ENCODE data around the gene SNRNP25.

The SNRNP25 gene

DNA sequence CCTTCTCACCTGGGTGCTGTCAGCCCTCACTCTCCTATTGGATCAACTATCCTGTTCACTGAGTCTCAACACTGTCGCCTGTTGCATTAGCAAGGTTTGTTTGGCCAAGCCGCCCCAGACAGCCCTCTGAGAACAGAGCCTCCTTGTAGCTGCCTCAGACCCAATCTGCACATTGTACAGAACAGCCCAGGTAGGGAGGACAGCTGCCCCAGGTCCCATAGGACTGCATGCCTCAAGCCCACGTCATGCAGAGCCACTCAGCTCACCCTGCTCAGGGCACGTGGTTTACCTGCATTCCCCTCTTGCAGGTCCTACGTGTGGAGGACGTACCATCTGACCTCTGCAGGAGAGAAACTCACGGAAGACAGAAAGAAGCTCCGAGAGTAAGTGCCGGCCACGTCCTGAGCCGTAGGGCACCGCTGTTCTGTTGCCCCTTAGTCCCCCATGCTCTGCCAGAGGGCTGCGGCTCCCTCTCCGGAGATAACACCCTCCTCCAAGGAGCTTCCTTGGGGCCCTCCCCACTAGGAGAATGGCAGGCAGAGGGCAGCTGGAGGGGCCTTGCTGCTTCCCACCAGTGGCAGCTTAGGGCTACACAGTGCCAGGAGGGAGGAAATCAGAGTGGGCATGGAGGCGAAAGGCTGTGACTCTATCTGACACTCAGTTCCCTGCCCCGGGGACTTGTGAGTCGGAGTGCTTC is 2.8 kb downstream of the SNRNP25 start:
- no peak overlapping the region for H3K4ac ChIP-seq (ENCODE audit: low read depth, low read length)
- H3K14ac ChIP-seq (ENCODE audit: low read length) = no peak overlapping the region
- no peak overlapping the region for H4K8ac ChIP-seq (ENCODE audit: low read depth, low read length)
- H3K4me2 ChIP-seq (ENCODE audit: low read length) = no peak overlapping the region
- peaks cover 59 to 64% of the 10 kb centered on the region in 2 experiments for H3K36me3 ChIP-seq (ENCODE audit: control insufficient read depth in 1 of 2, insufficient read depth in 2 of 2, low read length in 2 of 2)
- no peaks in the 10 kb centered on the region for H3K27me3 ChIP-seq (ENCODE audit: insufficient read depth, low read length)
- H3K23ac ChIP-seq (ENCODE audit: low read length) = no peak overlapping the region
- no peak overlapping the region for H3K27ac ChIP-seq (ENCODE audit: low read depth, low read length)
- no peak overlapping the region for H3K9ac ChIP-seq (ENCODE audit: low read length)
- H3K4me3 ChIP-seq (ENCODE audit: low read depth, low read length) = no peak overlapping the region
- DNase-seq = peak; percentile 81 to 87
- no peak overlapping the region for H2AFZ ChIP-seq (ENCODE audit: insufficient read depth, low read length, poor library complexity)
- peaks cover 8% of the 10 kb centered on the region for H3K79me1 ChIP-seq (ENCODE audit: low read length)
- no peak overlapping the region for H2AK5ac ChIP-seq (ENCODE audit: low read length)
- H2BK120ac ChIP-seq (ENCODE audit: insufficient read depth, low read length, poor library complexity) = no peak overlapping the region
- no peak overlapping the region for H2BK12ac ChIP-seq (ENCODE audit: low read length)
- H3K9me3 ChIP-seq (ENCODE audit: insufficient read depth, low read depth, low read length) = no peaks in the 10 kb centered on the region
- peaks cover 3 to 6% of the 10 kb centered on the region in 2 experiments for H3K4me1 ChIP-seq (ENCODE audit: control insufficient read depth in 1 of 2, insufficient read depth in 2 of 2, low read length in 2 of 2)
- H4K91ac ChIP-seq (ENCODE audit: low read depth, low read length) = no peak overlapping the region
- H2BK5ac ChIP-seq (ENCODE audit: low read depth, low read length, poor library complexity) = no peak overlapping the region
- H3K18ac ChIP-seq (ENCODE audit: low read length) = no peak overlapping the region
- no peak overlapping the region for H4K12ac ChIP-seq (ENCODE audit: low read depth, low read length)
- H3K79me2 ChIP-seq (ENCODE audit: control insufficient read depth, insufficient read depth, low read length, poor library complexity) = peaks cover 3% of the 10 kb centered on the region
- no CpG with 5 or more reads among the region's 17 CpGs for WGBS (ENCODE audit: extremely low coverage, insufficient coverage, insufficient read length)

DNA sequence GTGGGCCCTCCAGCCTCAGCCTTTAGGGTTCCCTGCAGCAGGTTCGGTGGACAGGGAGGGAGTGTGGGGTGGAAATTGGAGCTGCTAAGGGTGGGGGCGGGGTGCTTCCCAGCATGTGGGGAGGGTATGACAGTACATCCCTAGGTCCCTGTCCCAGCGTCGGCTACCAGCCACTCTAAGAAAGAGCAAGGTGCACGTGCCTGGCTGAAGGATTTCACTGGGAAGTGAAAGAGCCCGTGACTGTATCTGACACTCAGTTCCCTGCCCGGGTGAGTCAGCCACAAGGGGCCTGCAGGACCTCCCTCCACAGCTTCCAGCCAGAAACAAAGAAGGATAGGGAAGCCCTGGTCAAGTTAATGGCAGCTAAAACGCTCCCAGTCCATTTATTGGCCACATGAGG is 4.1 kb downstream of the SNRNP25 start:
- no CpG with 5 or more reads among the region's 8 CpGs for WGBS (ENCODE audit: extremely low coverage, insufficient coverage, insufficient read length)

DNA sequence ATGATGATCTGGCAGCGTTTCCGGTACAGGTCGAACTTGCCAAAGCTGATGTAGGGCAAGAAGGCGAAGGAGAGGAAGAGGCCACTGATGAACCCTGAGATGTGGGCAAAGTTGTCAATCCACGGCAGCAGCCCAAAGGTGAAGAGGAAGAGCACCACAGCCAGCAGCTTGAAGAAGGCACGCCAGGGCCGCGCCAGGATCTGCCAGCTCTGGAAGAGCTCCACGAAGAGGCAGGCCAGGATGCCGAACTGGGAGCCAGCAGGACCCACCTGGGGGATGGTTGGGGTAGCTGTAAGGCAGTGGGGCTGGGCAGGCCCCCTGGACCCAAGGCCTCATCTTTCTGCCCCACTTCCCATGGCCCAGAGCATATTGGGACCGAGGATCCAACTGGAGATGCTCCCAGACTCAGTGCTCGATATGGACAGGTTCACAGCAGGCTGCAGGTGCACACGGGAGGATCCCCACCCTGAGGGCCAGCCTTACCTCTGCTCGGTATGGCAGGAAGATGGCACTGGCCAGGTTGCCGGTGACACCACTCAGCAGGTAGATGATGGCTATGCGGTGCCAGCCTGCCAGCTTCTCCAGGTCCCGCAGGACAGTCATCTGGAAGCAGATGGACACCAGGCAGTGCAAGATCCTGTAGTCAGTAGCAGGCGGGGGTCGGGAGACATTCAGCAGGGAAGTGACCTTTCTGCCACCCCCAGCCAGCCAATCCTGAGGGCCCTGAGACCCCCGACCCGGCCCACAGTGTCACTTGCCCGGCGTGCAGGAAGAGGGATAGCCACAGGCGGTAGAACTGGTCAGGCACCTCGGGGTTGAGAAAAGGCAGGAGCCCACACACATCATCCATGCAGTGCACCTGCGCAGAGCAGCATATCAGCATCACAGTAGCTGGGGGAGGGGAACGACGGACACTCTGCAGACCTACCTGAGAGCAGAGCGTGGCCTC is 5.1 kb downstream of the SNRNP25 start:
- H2BK5ac ChIP-seq (ENCODE audit: low read depth, low read length, poor library complexity) = no peak overlapping the region
- WGBS (ENCODE audit: extremely low coverage, insufficient coverage, insufficient read length) = no CpG with 5 or more reads among the region's 29 CpGs
- no peak overlapping the region for H3K27ac ChIP-seq (ENCODE audit: low read depth, low read length)
- no peak for DNase-seq
- peaks cover 82 to 87% of the 10 kb centered on the region in 2 experiments for H3K36me3 ChIP-seq (ENCODE audit: control insufficient read depth in 1 of 2, insufficient read depth in 2 of 2, low read length in 2 of 2)
- H3K14ac ChIP-seq (ENCODE audit: low read length) = no peak overlapping the region
- no peak overlapping the region for H3K18ac ChIP-seq (ENCODE audit: low read length)
- H4K91ac ChIP-seq (ENCODE audit: low read depth, low read length) = no peak overlapping the region
- no peak overlapping the region for H2BK120ac ChIP-seq (ENCODE audit: insufficient read depth, low read length, poor library complexity)
- H3K79me1 ChIP-seq (ENCODE audit: low read length) = peaks cover 3% of the 10 kb centered on the region
- no peaks in the 10 kb centered on the region for H3K9me3 ChIP-seq (ENCODE audit: insufficient read depth, low read depth, low read length)
- H2AFZ ChIP-seq (ENCODE audit: insufficient read depth, low read length, poor library complexity) = no peak overlapping the region
- H3K4me3 ChIP-seq (ENCODE audit: low read depth, low read length) = no peak overlapping the region
- no peak overlapping the region for H4K8ac ChIP-seq (ENCODE audit: low read depth, low read length)
- H3K9ac ChIP-seq (ENCODE audit: low read length) = no peak overlapping the region
- no peak overlapping the region for H4K12ac ChIP-seq (ENCODE audit: low read depth, low read length)
- no peak overlapping the region for H3K4ac ChIP-seq (ENCODE audit: low read depth, low read length)
- no peaks in the 10 kb centered on the region for H3K27me3 ChIP-seq (ENCODE audit: insufficient read depth, low read length)
- peaks cover 3 to 4% of the 10 kb centered on the region in 2 experiments for H3K4me1 ChIP-seq (ENCODE audit: control insufficient read depth in 1 of 2, insufficient read depth in 2 of 2, low read length in 2 of 2)
- peaks cover 3% of the 10 kb centered on the region for H3K79me2 ChIP-seq (ENCODE audit: control insufficient read depth, insufficient read depth, low read length, poor library complexity)
- no peak overlapping the region for H3K4me2 ChIP-seq (ENCODE audit: low read length)
- no peak overlapping the region for H3K23ac ChIP-seq (ENCODE audit: low read length)
- no peak overlapping the region for H2AK5ac ChIP-seq (ENCODE audit: low read length)
- H2BK12ac ChIP-seq (ENCODE audit: low read length) = no peak overlapping the region

More for the DNA sequence above, 4.1 kb downstream of the SNRNP25 start:
- no peaks in the 10 kb centered on the region for H3K9me3 ChIP-seq (ENCODE audit: insufficient read depth, low read depth, low read length)
- H2AFZ ChIP-seq (ENCODE audit: insufficient read depth, low read length, poor library complexity) = no peak overlapping the region
- H3K9ac ChIP-seq (ENCODE audit: low read length) = no peak overlapping the region
- no peak overlapping the region for H3K4me2 ChIP-seq (ENCODE audit: low read length)
- H4K12ac ChIP-seq (ENCODE audit: low read depth, low read length) = no peak overlapping the region
- H3K36me3 ChIP-seq (ENCODE audit: control insufficient read depth in 1 of 2, insufficient read depth in 2 of 2, low read length in 2 of 2) = peaks cover 72 to 77% of the 10 kb centered on the region in 2 experiments
- H3K14ac ChIP-seq (ENCODE audit: low read length) = no peak overlapping the region
- H2BK120ac ChIP-seq (ENCODE audit: insufficient read depth, low read length, poor library complexity) = no peak overlapping the region
- no peak for DNase-seq
- no peak overlapping the region for H4K91ac ChIP-seq (ENCODE audit: low read depth, low read length)
- H3K4ac ChIP-seq (ENCODE audit: low read depth, low read length) = no peak overlapping the region
- H2AK5ac ChIP-seq (ENCODE audit: low read length) = no peak overlapping the region
- no peak overlapping the region for H4K8ac ChIP-seq (ENCODE audit: low read depth, low read length)
- H3K4me3 ChIP-seq (ENCODE audit: low read depth, low read length) = no peak overlapping the region
- H3K23ac ChIP-seq (ENCODE audit: low read length) = no peak overlapping the region
- H3K79me2 ChIP-seq (ENCODE audit: control insufficient read depth, insufficient read depth, low read length, poor library complexity) = peaks cover 3% of the 10 kb centered on the region
- no peak overlapping the region for H3K27ac ChIP-seq (ENCODE audit: low read depth, low read length)
- no peak overlapping the region for H3K18ac ChIP-seq (ENCODE audit: low read length)
- no peak overlapping the region for H2BK5ac ChIP-seq (ENCODE audit: low read depth, low read length, poor library complexity)
- H2BK12ac ChIP-seq (ENCODE audit: low read length) = no peak overlapping the region
- H3K27me3 ChIP-seq (ENCODE audit: insufficient read depth, low read length) = no peaks in the 10 kb centered on the region
- peaks cover 8% of the 10 kb centered on the region for H3K79me1 ChIP-seq (ENCODE audit: low read length)
- H3K4me1 ChIP-seq (ENCODE audit: control insufficient read depth in 1 of 2, insufficient read depth in 2 of 2, low read length in 2 of 2) = peaks cover 3 to 6% of the 10 kb centered on the region in 2 experiments

DNA sequence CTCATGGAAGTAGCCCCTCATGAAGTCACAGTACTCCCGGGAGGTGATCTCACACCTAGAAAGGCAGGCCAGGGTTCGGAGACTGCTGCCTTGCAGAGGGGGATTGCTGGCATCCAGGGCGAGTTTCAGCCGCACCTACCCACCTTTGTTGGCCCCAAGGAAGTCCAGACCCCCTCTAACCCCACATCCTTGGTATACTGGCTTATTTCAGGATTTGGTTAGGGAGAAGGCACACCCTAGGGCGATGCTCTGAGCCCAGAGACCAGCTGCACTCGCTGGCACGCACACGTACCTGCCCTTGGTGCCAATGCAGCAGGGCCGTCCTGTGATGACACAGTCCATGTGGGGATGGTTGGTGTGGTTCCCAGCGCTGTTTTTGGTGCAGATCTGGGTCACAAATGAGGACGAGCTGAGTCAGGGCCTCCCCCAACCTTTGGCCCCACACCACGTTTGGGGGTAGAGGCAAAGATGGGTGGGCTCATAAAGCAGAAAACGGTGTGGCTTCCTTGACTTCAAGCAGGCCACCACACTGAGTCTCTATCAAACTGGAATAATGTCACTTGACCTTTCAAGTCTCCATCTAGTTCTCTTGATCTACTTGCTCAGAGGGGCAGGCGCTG is 5.9 kb downstream of the SNRNP25 start:
- no peaks in the 10 kb centered on the region for H3K27me3 ChIP-seq (ENCODE audit: insufficient read depth, low read length)
- H3K9ac ChIP-seq (ENCODE audit: low read length) = no peak overlapping the region
- no peak for DNase-seq

More for the DNA sequence above, 5.9 kb downstream of the SNRNP25 start:
- no peak overlapping the region for H3K4me3 ChIP-seq (ENCODE audit: low read depth, low read length)
- H2BK5ac ChIP-seq (ENCODE audit: low read depth, low read length, poor library complexity) = no peak overlapping the region
- H4K12ac ChIP-seq (ENCODE audit: low read depth, low read length) = no peak overlapping the region
- H2BK12ac ChIP-seq (ENCODE audit: low read length) = no peak overlapping the region
- H3K4me2 ChIP-seq (ENCODE audit: low read length) = no peak overlapping the region
- WGBS (ENCODE audit: extremely low coverage, insufficient coverage, insufficient read length) = no CpG with 5 or more reads among the region's 14 CpGs
- no peaks in the 10 kb centered on the region for H3K4me1 ChIP-seq (ENCODE audit: control insufficient read depth in 1 of 2, insufficient read depth in 2 of 2, low read length in 2 of 2)
- H3K27ac ChIP-seq (ENCODE audit: low read depth, low read length) = no peak overlapping the region
- no peak overlapping the region for H2AK5ac ChIP-seq (ENCODE audit: low read length)
- H3K23ac ChIP-seq (ENCODE audit: low read length) = no peak overlapping the region
- no peak overlapping the region for H3K4ac ChIP-seq (ENCODE audit: low read depth, low read length)
- peaks cover 2% of the 10 kb centered on the region for H3K9me3 ChIP-seq (ENCODE audit: insufficient read depth, low read depth, low read length)
- no peak overlapping the region for H4K8ac ChIP-seq (ENCODE audit: low read depth, low read length)
- H3K79me1 ChIP-seq (ENCODE audit: low read length) = no peaks in the 10 kb centered on the region
- no peak overlapping the region for H2BK120ac ChIP-seq (ENCODE audit: insufficient read depth, low read length, poor library complexity)
- peaks cover 90 to 95% of the 10 kb centered on the region in 2 experiments for H3K36me3 ChIP-seq (ENCODE audit: control insufficient read depth in 1 of 2, insufficient read depth in 2 of 2, low read length in 2 of 2)
- H3K79me2 ChIP-seq (ENCODE audit: control insufficient read depth, insufficient read depth, low read length, poor library complexity) = no peaks in the 10 kb centered on the region
- no peak overlapping the region for H4K91ac ChIP-seq (ENCODE audit: low read depth, low read length)
- H2AFZ ChIP-seq (ENCODE audit: insufficient read depth, low read length, poor library complexity) = no peak overlapping the region
- no peak overlapping the region for H3K14ac ChIP-seq (ENCODE audit: low read length)
- no peak overlapping the region for H3K18ac ChIP-seq (ENCODE audit: low read length)
